Fibroblast of villous mesenchyme (primary cell): ENCODE results near the gene CLDN9. TPM values are rescaled to one million over a fixed set of nuclear protein-coding genes. Genes with fewer than 3 reads are reported as not detected.
A peak's percentile ranks its signal among the peaks of the same experiment; 100 is the strongest.

Source experiments
- DNase-seq: peaks from one replicate; pipeline ENCODE4 v3.0.0-alpha.2; 2010; ENCODE audit warnings: low read depth
- H3K4me3 ChIP-seq: 2 replicates; pipeline ENCODE4 v1.5.1; 2011; ENCODE audit warnings: low read depth, mild to moderate bottlenecking, low read length
- CTCF ChIP-seq: IDR thresholded peaks from 2 replicates; pipeline ENCODE4 v1.5.1; 2012; ENCODE audit warnings: low read depth, mild to moderate bottlenecking, low read length; ENCODE audit not compliant: insufficient read depth
- total RNA-seq: library from RNA; depleted of rRNA; stranded (reverse); fragments of >200 nt; gene quantifications from 2 replicates; pipeline ENCODE4 v1.2.3, GENCODE V29; 2012

The CLDN9 gene
- total RNA-seq, 1 donor, result not detected

GRCh38 chr16:2975161-2975795 lies 37.4 kb upstream of the CLDN9 start:
- H3K4me3 ChIP-seq, result no peak overlapping the region
- no peak for DNase-seq
- TF ChIP-seq CTCF, result no peak

GRCh38 chr16:2976201-2976600 lies 36.5 kb upstream of the CLDN9 start:
- H3K4me3 ChIP-seq, result no peak overlapping the region
- TF ChIP-seq CTCF, result no peak
- DNase-seq, result no peak

GRCh38 chr16:2976673-2977072 lies 36.0 kb upstream of the CLDN9 start:
- no peak overlapping the region for H3K4me3 ChIP-seq
- no peak for DNase-seq
- no peak for TF ChIP-seq CTCF

- no peak for TF ChIP-seq CTCF
Measured at GRCh38 chr16:2977440-2977839, 35.3 kb upstream of the CLDN9 start.

GRCh38 chr16:2979669-2980226 lies 33.0 kb upstream of the CLDN9 start:
- no peak for DNase-seq
- no peak for TF ChIP-seq CTCF
- peak overlapping the region; percentile 79 for H3K4me3 ChIP-seq

More at GRCh38 chr16:2977440-2977839, 35.3 kb upstream of the CLDN9 start:
- DNase-seq, result no peak
- no peak overlapping the region for H3K4me3 ChIP-seq

- DNase-seq, result peak; percentile 81
- H3K4me3 ChIP-seq, result peak within 1 kb of the TSS; percentile 79
- TF ChIP-seq CTCF, result no peak
Measured at GRCh38 chr16:2980227-2981176, 32.2 kb upstream of the CLDN9 start, which contains the start of gene PKMYT1. TSS of gene PKMYT1 (minus strand) at chr16:2980446. CDS start at chr16:2979657, 789 bp downstream.
